Suprapubic skin (tissue), 4 donors: ENCODE data around the gene PDCD6IP.

Experiments
- EP300 ChIP-seq: sonication (generic); formaldehyde crosslinking; IDR thresholded peaks from one replicate; pipeline ENCODE4 v1.6.1; 2017; ENCODE audit warnings: antibody characterized with exemption
- POLR2AphosphoS5 ChIP-seq, 3 donors: sonication (generic); formaldehyde crosslinking; IDR thresholded peaks; one replicate each; pipeline ENCODE4 v1.6.1; 2017; ENCODE audit warnings: antibody characterized with exemption in 3 of 3

- TF ChIP-seq EP300 (no peak), POLR2AphosphoS5 (IDR thresholded peaks at IDR 0.05) (no peak)
Observed at GRCh38 chr3:33751336-33751735, 47.1 kb upstream of the PDCD6IP start.
